GM18909 (cell line): ENCODE measurements around the gene TRMT2A.
A peak's percentile ranks its signal among the peaks of the same experiment; 100 is the strongest.
"Not testable (repeated sequence)": the region's sequence is repeated elsewhere in the genome, so short reads cannot be mapped to it uniquely, and the experiment has no call there.

Experiments
- ATAC-seq: cut with Tn5 transposase; IDR thresholded peaks from one replicate; pipeline ENCODE4 v1.9.1; 2021; ENCODE audit warnings: mild to moderate bottlenecking; ENCODE audit not compliant: unreplicated experiment, poor library complexity

Gene TRMT2A, protein sequence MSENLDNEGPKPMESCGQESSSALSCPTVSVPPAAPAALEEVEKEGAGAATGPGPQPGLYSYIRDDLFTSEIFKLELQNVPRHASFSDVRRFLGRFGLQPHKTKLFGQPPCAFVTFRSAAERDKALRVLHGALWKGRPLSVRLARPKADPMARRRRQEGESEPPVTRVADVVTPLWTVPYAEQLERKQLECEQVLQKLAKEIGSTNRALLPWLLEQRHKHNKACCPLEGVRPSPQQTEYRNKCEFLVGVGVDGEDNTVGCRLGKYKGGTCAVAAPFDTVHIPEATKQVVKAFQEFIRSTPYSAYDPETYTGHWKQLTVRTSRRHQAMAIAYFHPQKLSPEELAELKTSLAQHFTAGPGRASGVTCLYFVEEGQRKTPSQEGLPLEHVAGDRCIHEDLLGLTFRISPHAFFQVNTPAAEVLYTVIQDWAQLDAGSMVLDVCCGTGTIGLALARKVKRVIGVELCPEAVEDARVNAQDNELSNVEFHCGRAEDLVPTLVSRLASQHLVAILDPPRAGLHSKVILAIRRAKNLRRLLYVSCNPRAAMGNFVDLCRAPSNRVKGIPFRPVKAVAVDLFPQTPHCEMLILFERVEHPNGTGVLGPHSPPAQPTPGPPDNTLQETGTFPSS

GRCh38 chr22:20116951-20117632 lies at the start of gene TRMT2A:
Gene TRMT2A (minus strand): TSS chr22:20117226. CDS start chr22:20116906, 320 bp downstream.
- ATAC-seq = peak; percentile 71

DNA sequence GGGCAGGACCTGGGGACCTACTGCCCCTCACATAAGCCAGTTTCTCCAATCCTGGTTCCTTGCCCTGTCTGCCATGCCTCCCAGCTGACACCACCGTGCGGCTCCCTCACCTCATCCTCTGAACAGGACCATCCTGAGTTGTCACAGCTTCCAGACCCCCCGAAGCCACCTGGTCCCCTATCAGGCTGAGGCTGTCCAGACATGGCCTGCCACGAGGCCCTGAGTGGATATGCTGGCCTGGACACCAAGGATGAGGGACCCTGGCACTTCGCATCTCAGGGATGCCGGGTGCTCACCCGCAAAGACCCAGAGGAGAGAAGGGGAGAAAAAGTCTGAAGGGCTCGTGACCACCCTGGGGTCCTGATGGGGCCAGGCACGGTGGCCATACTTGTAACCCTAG lies 49.7 kb upstream of the TRMT2A start:
- no peak for ATAC-seq

GRCh38 chr22:20165913-20166312 lies 48.9 kb upstream of the TRMT2A start:
- no peak for ATAC-seq

DNA sequence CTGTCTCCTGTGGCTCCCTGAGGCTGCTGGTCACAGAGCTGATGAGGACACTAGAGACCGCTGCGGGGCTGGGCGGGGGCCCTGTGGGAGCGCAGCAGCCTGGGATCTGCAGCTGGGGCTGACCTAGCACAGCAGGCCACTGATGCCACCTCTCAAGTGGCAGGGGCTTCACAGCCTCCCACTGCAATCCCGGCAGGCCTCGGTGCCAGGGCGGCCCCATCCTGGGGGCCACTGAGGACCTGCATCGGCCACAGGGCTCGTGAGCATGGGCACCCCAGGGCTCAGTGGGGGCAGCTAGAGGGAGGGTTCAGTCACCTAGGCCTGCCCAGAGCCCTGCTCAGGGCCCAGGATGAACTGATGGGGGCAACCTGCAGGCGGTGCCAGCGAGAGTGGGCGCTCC lies 48.4 kb upstream of the TRMT2A start:
- no peak for ATAC-seq

DNA sequence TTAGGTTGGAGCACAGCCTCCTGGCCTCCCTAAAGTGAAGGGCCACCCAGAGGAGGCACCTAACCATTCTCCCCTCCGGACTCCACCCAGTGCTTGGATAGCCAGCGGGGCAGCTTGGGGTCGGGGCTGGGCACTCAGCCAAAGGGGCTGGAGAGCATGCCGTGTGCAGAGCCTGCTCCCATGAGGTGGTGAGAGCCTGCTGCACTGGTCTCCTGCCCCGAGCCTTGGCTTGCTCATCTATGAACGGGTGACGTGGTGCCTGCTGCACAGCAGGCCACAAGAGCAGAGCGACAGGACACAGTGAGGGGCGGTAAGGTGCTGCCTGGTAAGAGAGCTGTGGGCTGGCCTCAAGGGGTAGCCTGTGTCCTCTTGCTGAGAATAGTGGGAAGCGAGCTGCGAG lies 47.8 kb upstream of the TRMT2A start:
- no peak for ATAC-seq

DNA sequence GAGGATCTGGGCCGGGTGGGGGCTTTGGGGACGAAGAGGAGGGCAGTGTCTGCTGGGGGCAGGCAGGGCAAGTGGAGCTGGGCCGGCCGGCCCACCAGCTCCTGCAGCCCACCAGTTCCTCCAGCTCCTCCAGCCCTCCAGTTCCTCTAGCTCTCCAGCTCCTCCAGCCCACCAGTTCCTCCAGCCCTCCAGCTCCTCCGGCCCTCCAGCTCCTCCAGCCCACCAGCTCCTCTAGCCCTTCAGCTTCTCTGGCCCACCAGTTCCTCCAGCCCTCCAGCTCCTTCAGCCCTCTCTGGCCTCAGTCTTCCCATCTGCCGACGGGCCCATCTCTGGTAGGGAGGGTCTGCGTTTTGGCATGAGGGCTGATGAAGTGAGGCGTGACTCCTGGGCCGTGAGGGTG lies 43.0 kb upstream of the TRMT2A start:
- no peak for ATAC-seq

DNA sequence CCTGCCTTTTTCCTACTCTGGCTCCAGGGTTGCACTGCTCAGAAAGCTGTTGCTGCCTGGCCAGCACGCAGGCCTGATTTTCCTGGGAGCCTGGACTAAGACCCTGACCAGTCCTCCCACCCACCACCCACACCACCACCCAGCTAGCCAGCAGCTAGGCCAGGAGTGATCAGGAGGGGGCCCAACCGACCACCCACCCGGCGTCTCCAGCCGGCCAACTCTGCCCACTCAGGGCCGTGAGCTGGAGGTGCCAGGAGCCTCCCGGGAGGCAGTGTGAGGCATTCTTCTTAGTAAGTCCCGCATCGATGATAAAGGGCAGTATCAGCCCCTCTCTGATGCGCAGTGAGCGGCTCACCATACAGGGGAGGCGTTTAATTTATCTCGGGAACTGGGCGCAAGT lies 42.5 kb upstream of the TRMT2A start:
- not testable (repeated sequence) for ATAC-seq

DNA sequence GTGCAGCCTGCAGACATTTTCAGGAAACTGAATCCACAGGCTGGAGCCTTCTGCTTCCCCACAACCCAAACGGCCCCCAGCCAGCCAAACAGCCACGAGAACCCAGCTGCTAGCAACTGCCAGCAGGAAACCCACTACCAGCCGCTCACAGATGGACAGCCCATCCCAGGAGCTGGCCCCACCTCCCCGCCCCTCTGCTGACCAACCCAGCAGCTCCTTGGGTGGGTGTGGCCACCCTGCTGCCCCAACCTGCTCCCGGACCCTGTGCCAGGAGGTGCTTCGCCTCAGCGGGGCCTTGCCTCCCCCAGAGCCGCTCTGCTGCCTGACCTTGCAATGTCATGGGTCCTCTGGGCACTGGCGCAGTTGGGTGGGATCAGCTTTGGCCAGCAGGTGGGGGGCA lies 42.0 kb upstream of the TRMT2A start:
- no peak for ATAC-seq

- no peak for ATAC-seq
These were observed 41.5 kb upstream of the TRMT2A start for GRCh38 chr22:20158391-20159036.

DNA sequence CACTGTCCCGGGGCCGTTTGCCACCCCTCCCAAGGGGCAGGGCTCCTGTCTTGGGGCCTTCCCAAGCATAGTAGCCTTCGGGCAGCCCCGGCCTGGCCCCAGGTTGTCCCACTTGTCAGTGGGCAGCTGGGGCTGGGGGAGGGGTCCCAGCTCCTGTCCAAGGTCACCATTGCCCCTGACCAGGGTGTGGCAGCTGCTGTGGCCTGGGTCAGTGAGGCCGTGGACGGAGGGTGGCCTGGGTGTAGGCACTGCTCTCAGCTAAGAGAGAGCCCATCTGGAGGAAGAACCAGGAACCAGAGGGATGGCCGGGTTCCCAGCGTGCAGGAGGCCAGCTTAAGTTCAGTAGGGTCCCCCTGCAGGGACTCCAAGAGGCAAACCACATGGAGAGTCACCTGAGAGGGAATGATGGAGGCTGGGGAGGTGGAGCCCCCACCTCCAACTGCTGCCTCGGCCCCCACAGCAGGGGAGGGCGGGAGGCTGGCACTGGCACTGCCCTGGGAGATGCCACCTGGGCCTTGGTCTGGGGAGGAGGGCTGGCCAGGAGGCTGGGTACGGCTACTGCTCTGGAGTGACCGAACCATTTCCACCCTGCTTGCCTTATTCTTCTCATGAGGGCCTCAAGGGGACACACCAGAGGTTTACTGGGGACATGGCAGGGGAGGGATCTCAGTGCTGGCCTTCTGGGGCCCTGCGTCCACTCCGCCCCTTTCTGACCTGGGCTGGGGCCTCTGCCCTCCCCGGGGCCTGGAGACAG lies 40.6 kb upstream of the TRMT2A start:
- ATAC-seq = no peak

GRCh38 chr22:20156611-20157429 lies 39.8 kb upstream of the TRMT2A start:
- no peak for ATAC-seq

- no peak for ATAC-seq
These were observed 39.0 kb upstream of the TRMT2A start for GRCh38 chr22:20156042-20156389.

GRCh38 chr22:20155330-20156041 lies 38.5 kb upstream of the TRMT2A start:
- no peak for ATAC-seq

- ATAC-seq = no peak
These were observed 37.7 kb upstream of the TRMT2A start for GRCh38 chr22:20154602-20155187.

DNA sequence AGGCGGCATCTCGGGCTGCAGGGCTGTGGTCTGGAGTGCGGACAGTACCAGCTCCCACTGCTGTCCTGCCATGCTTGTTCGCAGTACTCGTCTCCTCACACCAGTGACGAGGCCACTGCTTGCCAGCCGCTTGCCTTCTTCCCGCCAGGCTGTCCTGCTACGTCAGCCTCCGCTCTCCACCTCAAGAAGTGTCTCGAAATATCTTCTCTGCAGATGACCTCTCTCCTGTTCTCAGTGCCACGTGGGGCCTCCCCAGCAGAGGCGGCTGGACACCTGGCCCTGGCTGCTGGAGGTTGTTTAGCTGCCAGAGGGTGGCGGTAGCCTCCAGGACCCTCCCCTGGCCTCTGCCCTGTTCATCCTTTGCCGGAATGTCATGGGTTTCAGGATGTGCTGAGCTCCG lies 36.9 kb upstream of the TRMT2A start:
- ATAC-seq = no peak

- no peak for ATAC-seq
These were observed 35.5 kb upstream of the TRMT2A start for GRCh38 chr22:20152464-20152890.

- no peak for ATAC-seq
These were observed 34.2 kb upstream of the TRMT2A start for GRCh38 chr22:20151276-20151588.

GRCh38 chr22:20150381-20151275 lies 33.6 kb upstream of the TRMT2A start, which contains the start of gene CCDC188:
Gene CCDC188 (minus strand): TSS chr22:20151055. CDS start chr22:20150986, 69 bp downstream.
- ATAC-seq = no peak
